Esophagus squamous epithelium (tissue), 4 donors: ENCODE measurements around the gene PHEX.

Source experiments
- POLR2A ChIP-seq, 4 donors: fragments of 450-650 bp; IDR thresholded peaks; one replicate each; pipeline ENCODE4 v1.6.1; 2017; ENCODE audit warnings: antibody characterized with exemption in 4 of 4, mild to moderate bottlenecking in 4 of 4, moderate library complexity in 3 of 4
- TF ChIP-seq, protein P1 (sequence below), 6 experiments: fragments of 450-650 bp in 4 of 6; fragments of 200-600 bp in 2 of 6; sonication (generic) in 2 of 6; IDR thresholded peaks; one replicate each; pipeline ENCODE4 v1.5.1; 2016 to 2019; ENCODE audit warnings: antibody characterized with exemption in 6 of 6, mild to moderate bottlenecking in 4 of 6, moderate library complexity in 4 of 6

DNA sequence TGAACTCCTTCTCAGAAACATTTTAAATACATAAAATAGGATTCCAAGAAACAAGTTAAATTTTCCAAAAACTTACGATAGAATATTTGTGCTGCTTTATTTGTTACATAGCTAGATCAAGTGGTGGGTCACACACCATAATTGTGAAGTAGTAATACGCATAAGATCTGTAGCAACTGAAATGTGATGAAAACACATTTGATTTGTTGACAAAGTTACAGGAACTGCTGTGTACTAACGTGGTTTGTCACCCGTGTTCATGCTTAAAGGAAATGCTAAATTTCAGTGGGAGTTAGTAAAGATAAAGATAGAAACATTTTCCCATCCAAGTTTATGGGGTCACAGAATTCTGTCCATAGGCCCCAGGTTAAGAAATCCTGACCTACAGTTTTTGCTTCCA, 34.1 kb upstream of the PHEX start:
- TF ChIP-seq, protein P1, sequence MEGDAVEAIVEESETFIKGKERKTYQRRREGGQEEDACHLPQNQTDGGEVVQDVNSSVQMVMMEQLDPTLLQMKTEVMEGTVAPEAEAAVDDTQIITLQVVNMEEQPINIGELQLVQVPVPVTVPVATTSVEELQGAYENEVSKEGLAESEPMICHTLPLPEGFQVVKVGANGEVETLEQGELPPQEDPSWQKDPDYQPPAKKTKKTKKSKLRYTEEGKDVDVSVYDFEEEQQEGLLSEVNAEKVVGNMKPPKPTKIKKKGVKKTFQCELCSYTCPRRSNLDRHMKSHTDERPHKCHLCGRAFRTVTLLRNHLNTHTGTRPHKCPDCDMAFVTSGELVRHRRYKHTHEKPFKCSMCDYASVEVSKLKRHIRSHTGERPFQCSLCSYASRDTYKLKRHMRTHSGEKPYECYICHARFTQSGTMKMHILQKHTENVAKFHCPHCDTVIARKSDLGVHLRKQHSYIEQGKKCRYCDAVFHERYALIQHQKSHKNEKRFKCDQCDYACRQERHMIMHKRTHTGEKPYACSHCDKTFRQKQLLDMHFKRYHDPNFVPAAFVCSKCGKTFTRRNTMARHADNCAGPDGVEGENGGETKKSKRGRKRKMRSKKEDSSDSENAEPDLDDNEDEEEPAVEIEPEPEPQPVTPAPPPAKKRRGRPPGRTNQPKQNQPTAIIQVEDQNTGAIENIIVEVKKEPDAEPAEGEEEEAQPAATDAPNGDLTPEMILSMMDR (IDR thresholded peaks at IDR 0.05), result no peak
- no peak for TF ChIP-seq POLR2A (IDR thresholded peaks at IDR 0.05)
